HFFc6 (cell line): Measurements from ENCODE around the gene EMP2. TPM values are rescaled to one million over a fixed set of nuclear protein-coding genes. Genes with fewer than 3 reads are reported as not detected.
"Not testable (repeated sequence)": the region's sequence is repeated elsewhere in the genome, so short reads cannot be mapped to it uniquely, and the experiment has no call there.

Experiments used
- DNase-seq: peaks from one replicate; pipeline ENCODE4 v3.0.0-alpha.2; 2018
- H3K27ac Mint-ChIP-seq: 2 replicates; pipeline ENCODE4 v1.8.0; 2020; ENCODE audit warnings: mild to moderate bottlenecking, mixed read lengths
- H3K27me3 Mint-ChIP-seq: 2 replicates; pipeline ENCODE4 v1.8.0; 2021; ENCODE audit warnings: mild to moderate bottlenecking, moderate library complexity, mixed read lengths; ENCODE audit not compliant: insufficient read depth
- H3K36me3 Mint-ChIP-seq: 2 replicates; pipeline ENCODE4 v1.8.0; 2021; ENCODE audit warnings: low read depth, mixed read lengths
- H3K4me1 Mint-ChIP-seq: 2 replicates; pipeline ENCODE4 v1.8.0; 2020; ENCODE audit warnings: low read depth, mixed read lengths
- H3K4me3 Mint-ChIP-seq: 2 replicates; pipeline ENCODE4 v1.8.0; 2020; ENCODE audit warnings: mild to moderate bottlenecking, moderate library complexity, mixed read lengths
- H3K9me3 Mint-ChIP-seq: 2 replicates; pipeline ENCODE4 v1.8.0; 2020; ENCODE audit warnings: mild to moderate bottlenecking, mixed read lengths
- CTCF ChIP-seq: fragments of 200-600 bp; sonication (generic); IDR thresholded peaks from 2 replicates; pipeline ENCODE4 v1.5.0; 2021; ENCODE audit warnings: antibody characterized with exemption, mild to moderate bottlenecking
- total RNA-seq, 6 experiments: library from RNA; stranded (reverse); fragmentation: NEBNext Ultra II Directional; extraction: Animal tissue kit (Norgen Biotek cat#: 25700); gene quantifications; 2 replicates in 1 of 6; 3 replicates in 5 of 6; pipeline ENCODE4 v1.2.3, GENCODE V29; 2021

Gene EMP2
- total RNA-seq, 6 experiments from 2014 or later = 14.3 to 35.7 (median 29.7) TPM

GRCh38 chr16:10622036-10622921 lies 41.9 kb upstream of the EMP2 start:
- H3K27ac Mint-ChIP-seq = no peak overlapping the region
- no peaks in the 10 kb centered on the region for H3K9me3 Mint-ChIP-seq
- DNase-seq = no peak
- no peaks in the 10 kb centered on the region for H3K36me3 Mint-ChIP-seq
- TF ChIP-seq CTCF = no peak
- peaks cover 9% of the 10 kb centered on the region for H3K4me1 Mint-ChIP-seq
- H3K4me3 Mint-ChIP-seq = no peak overlapping the region
- H3K27me3 Mint-ChIP-seq = peaks cover 23% of the 10 kb centered on the region

- H3K27ac Mint-ChIP-seq, DNase-seq, H3K9me3 Mint-ChIP-seq, H3K36me3 Mint-ChIP-seq, H3K4me3 Mint-ChIP-seq: not testable (repeated sequence)
- peaks cover 24% of the 10 kb centered on the region for H3K27me3 Mint-ChIP-seq
- H3K4me1 Mint-ChIP-seq = peaks cover 12% of the 10 kb centered on the region
These were observed 41.0 kb upstream of the EMP2 start for GRCh38 chr16:10621216-10621949.

- H3K4me1 Mint-ChIP-seq = peaks cover 6% of the 10 kb centered on the region
- H3K27me3 Mint-ChIP-seq = peaks cover 28% of the 10 kb centered on the region
- no peaks in the 10 kb centered on the region for H3K36me3 Mint-ChIP-seq
- no peaks in the 10 kb centered on the region for H3K9me3 Mint-ChIP-seq
- H3K27ac Mint-ChIP-seq = no peak overlapping the region
- no peak for DNase-seq
- TF ChIP-seq CTCF = no peak
- H3K4me3 Mint-ChIP-seq = no peak overlapping the region
These were observed 39.7 kb upstream of the EMP2 start for GRCh38 chr16:10620120-10620519.

- Mint-ChIP-seq H3K27ac (no peak overlapping the region), H3K27me3 (peaks cover 22% of the 10 kb centered on the region), H3K9me3 (no peaks in the 10 kb centered on the region), H3K4me3 (no peak overlapping the region), H3K4me1 (peaks cover 6% of the 10 kb centered on the region), H3K36me3 (no peaks in the 10 kb centered on the region)
- DNase-seq = no peak
- TF ChIP-seq CTCF = no peak
These were observed 39.0 kb upstream of the EMP2 start for GRCh38 chr16:10619271-10619849.

GRCh38 chr16:10618710-10619209 lies 38.4 kb upstream of the EMP2 start:
- DNase-seq = no peak
- peaks cover 19% of the 10 kb centered on the region for H3K27me3 Mint-ChIP-seq
- peaks cover 6% of the 10 kb centered on the region for H3K4me1 Mint-ChIP-seq
- H3K27ac Mint-ChIP-seq = no peak overlapping the region
- H3K36me3 Mint-ChIP-seq = no peaks in the 10 kb centered on the region
- no peaks in the 10 kb centered on the region for H3K9me3 Mint-ChIP-seq
- no peak for TF ChIP-seq CTCF
- H3K4me3 Mint-ChIP-seq = no peak overlapping the region
